ENCODE results near the gene SERPINA1. TPM values are rescaled to one million over a fixed set of nuclear protein-coding genes. Genes with fewer than 3 reads are reported as not detected.
"Not testable (repeated sequence)": the region's sequence is repeated elsewhere in the genome, so short reads cannot be mapped to it uniquely, and the experiment has no call there.

SERPINA1 gene
- total RNA-seq, 1 experiment from 2014 or later: 10.5 TPM

DNA sequence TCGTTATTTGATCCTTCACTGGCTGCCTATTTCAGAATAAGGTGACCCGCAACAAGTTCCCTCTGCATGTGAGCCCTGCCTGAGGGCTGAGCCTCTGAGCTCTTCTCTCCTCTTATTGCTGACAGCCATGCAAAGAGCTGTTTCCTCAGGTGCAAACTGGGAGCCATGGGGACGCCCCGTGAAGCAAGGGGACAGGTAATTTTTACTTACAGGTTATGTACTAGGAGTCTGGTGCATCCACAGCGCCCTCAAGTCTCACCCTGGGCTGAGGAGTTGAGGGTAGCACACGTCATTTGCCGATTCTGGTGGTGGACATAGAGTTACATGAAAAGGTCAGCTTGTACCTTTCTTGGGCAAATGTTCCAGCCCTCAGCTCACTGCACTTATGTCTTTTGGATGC lies 39.1 kb downstream of the SERPINA1 start:
- Histone ChIP-seq H3K4me2 (ENCODE audit: low read length) (no peak overlapping the region), H2AFZ (ENCODE audit: low read length) (no peak overlapping the region), H3K27me3 (ENCODE audit: low read length) (no peaks in the 10 kb centered on the region), H3K79me2 (ENCODE audit: low read length) (no peaks in the 10 kb centered on the region), H3K9me3 (ENCODE audit: low read length) (no peaks in the 10 kb centered on the region), H3F3A (ENCODE audit: low read length, unreplicated experiment) (no peaks in the 10 kb centered on the region), H3K27ac (ENCODE audit: low read length) (no peak overlapping the region), H3K9ac (ENCODE audit: low read length) (no peak overlapping the region), H4K20me1 (ENCODE audit: low read length) (no peaks in the 10 kb centered on the region), H3K36me3 (ENCODE audit: low read depth, low read length) (no peaks in the 10 kb centered on the region), H3K4me3 (ENCODE audit: low read length) (no peak overlapping the region), H3K4me1 (ENCODE audit: insufficient read depth, low read length) (peaks cover 11% of the 10 kb centered on the region; the same call in 1 of the 2 replicates), H3K9me2 (replicated peaks; ENCODE audit: low read length) (no peaks in the 10 kb centered on the region)
- intact Hi-C loops (cut with micrococcal nuclease): no loop called here
- TF ChIP-seq, protein P1, sequence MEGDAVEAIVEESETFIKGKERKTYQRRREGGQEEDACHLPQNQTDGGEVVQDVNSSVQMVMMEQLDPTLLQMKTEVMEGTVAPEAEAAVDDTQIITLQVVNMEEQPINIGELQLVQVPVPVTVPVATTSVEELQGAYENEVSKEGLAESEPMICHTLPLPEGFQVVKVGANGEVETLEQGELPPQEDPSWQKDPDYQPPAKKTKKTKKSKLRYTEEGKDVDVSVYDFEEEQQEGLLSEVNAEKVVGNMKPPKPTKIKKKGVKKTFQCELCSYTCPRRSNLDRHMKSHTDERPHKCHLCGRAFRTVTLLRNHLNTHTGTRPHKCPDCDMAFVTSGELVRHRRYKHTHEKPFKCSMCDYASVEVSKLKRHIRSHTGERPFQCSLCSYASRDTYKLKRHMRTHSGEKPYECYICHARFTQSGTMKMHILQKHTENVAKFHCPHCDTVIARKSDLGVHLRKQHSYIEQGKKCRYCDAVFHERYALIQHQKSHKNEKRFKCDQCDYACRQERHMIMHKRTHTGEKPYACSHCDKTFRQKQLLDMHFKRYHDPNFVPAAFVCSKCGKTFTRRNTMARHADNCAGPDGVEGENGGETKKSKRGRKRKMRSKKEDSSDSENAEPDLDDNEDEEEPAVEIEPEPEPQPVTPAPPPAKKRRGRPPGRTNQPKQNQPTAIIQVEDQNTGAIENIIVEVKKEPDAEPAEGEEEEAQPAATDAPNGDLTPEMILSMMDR (conservative IDR thresholded peaks at IDR 0.05; ENCODE audit: low read depth, low read length): no peak
- TF ChIP-seq EZH2 (IDR thresholded peaks at IDR 0.05; ENCODE audit: low read length, unreplicated experiment) (no peak), EZH2phosphoT487 (IDR thresholded peaks at IDR 0.05; ENCODE audit: borderline replicate concordance, low read length) (no peak)
- ChIA-PET CTCF (no interaction called here), POLR2A (ENCODE audit: unreplicated experiment) (no interaction called here)
- no peak for DNase-seq
- ATAC-seq: no peak
- no TSS peak for BruUV-seq (replicated peaks)

DNA sequence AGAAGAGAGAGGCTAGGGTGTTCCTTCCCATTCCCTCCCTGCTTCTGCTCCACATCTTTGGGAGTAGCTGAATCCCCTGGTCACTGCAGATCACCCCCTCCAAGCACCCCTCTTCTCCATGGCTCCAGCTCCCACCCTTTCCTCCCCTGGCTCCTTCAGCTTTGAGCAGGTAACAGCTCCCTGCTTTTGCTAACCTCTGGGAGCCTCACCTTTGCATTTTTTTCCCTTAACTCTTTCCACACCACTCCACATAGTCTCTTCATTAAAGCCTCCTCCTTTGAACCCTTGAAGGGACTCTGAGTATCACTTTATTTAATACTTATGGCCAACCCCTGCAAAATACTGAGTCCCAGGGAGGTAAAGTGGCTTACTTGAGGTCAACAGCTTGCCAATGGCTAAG lies 39.6 kb downstream of the SERPINA1 start:
- ChIA-PET POLR2A (ENCODE audit: unreplicated experiment) (no interaction called here), CTCF (no interaction called here)
- no peak overlapping the region for H3K27ac ChIP-seq (ENCODE audit: low read length)
- H3K9me3 ChIP-seq (ENCODE audit: low read length): no peaks in the 10 kb centered on the region
- no peaks in the 10 kb centered on the region for H3F3A ChIP-seq (ENCODE audit: low read length, unreplicated experiment)
- H3K4me2 ChIP-seq (ENCODE audit: low read length): no peak overlapping the region
- no peaks in the 10 kb centered on the region for H3K9me2 ChIP-seq (replicated peaks; ENCODE audit: low read length)
- no peaks in the 10 kb centered on the region for H3K36me3 ChIP-seq (ENCODE audit: low read depth, low read length)
- no peak for DNase-seq
- H4K20me1 ChIP-seq (ENCODE audit: low read length): no peaks in the 10 kb centered on the region
- H3K4me1 ChIP-seq (ENCODE audit: insufficient read depth, low read length): peaks cover 11% of the 10 kb centered on the region; the same call in 1 of the 2 replicates
- no peaks in the 10 kb centered on the region for H3K27me3 ChIP-seq (ENCODE audit: low read length)
- H3K79me2 ChIP-seq (ENCODE audit: low read length): no peaks in the 10 kb centered on the region
- ATAC-seq: no peak
- TF ChIP-seq, protein P1 (conservative IDR thresholded peaks at IDR 0.05; ENCODE audit: low read depth, low read length): no peak
- no peak for TF ChIP-seq EZH2phosphoT487 (IDR thresholded peaks at IDR 0.05; ENCODE audit: borderline replicate concordance, low read length)
- H3K4me3 ChIP-seq (ENCODE audit: low read length): no peak overlapping the region
- intact Hi-C loops (cut with micrococcal nuclease): no loop called here
- no peak overlapping the region for H3K9ac ChIP-seq (ENCODE audit: low read length)
- no peak overlapping the region for H2AFZ ChIP-seq (ENCODE audit: low read length)
- BruUV-seq (replicated peaks): no TSS peak

DNA sequence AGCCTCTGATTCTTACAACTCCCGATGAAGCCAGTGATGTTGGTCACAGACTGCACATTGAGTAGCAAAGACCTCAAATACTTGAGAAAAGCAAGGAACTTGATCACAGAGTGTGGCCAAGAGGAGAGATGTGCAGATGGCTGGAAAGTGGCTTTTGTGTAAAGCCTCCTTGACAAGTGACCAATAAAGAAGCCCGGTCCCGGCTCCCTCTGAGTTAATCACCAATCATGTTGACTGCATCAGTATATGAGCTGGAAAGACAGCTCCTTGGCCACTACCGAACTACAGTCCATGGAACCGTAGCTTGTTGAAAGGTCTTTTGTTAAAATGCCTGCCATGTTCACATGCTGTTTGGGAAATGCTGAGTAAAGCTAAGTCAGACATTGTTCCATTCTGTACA lies 41.6 kb downstream of the SERPINA1 start:
- no peaks in the 10 kb centered on the region for H3K79me2 ChIP-seq (ENCODE audit: low read length)
- no peak overlapping the region for H3K4me3 ChIP-seq (ENCODE audit: low read length)
- H3K4me1 ChIP-seq (ENCODE audit: insufficient read depth, low read length): peaks cover 22% of the 10 kb centered on the region
- no peaks in the 10 kb centered on the region for H3F3A ChIP-seq (ENCODE audit: low read length, unreplicated experiment)
- BruUV-seq (replicated peaks): no TSS peak
- ATAC-seq (no peak), DNase-seq (no peak)
- no peak overlapping the region for H3K9ac ChIP-seq (ENCODE audit: low read length)
- no peaks in the 10 kb centered on the region for H3K9me3 ChIP-seq (ENCODE audit: low read length)
- peak overlapping the region; percentile 26 for H3K27ac ChIP-seq (ENCODE audit: low read length)
- H4K20me1 ChIP-seq (ENCODE audit: low read length): no peaks in the 10 kb centered on the region
- POLR2A ChIA-PET (ENCODE audit: unreplicated experiment): no interaction called here
- H3K36me3 ChIP-seq (ENCODE audit: low read depth, low read length): no peaks in the 10 kb centered on the region
- no peaks in the 10 kb centered on the region for H3K27me3 ChIP-seq (ENCODE audit: low read length)
- TF ChIP-seq EZH2phosphoT487 (IDR thresholded peaks at IDR 0.05; ENCODE audit: borderline replicate concordance, low read length) (no peak), EZH2 (IDR thresholded peaks at IDR 0.05; ENCODE audit: low read length, unreplicated experiment) (no peak)
- TF ChIP-seq, protein P1 (conservative IDR thresholded peaks at IDR 0.05; ENCODE audit: low read depth, low read length): no peak
- H3K9me2 ChIP-seq (replicated peaks; ENCODE audit: low read length): no peaks in the 10 kb centered on the region
- CTCF ChIA-PET: no interaction called here
- H2AFZ ChIP-seq (ENCODE audit: low read length): no peak overlapping the region
- no peak overlapping the region for H3K4me2 ChIP-seq (ENCODE audit: low read length)
- intact Hi-C loops (cut with micrococcal nuclease): no loop called here

DNA sequence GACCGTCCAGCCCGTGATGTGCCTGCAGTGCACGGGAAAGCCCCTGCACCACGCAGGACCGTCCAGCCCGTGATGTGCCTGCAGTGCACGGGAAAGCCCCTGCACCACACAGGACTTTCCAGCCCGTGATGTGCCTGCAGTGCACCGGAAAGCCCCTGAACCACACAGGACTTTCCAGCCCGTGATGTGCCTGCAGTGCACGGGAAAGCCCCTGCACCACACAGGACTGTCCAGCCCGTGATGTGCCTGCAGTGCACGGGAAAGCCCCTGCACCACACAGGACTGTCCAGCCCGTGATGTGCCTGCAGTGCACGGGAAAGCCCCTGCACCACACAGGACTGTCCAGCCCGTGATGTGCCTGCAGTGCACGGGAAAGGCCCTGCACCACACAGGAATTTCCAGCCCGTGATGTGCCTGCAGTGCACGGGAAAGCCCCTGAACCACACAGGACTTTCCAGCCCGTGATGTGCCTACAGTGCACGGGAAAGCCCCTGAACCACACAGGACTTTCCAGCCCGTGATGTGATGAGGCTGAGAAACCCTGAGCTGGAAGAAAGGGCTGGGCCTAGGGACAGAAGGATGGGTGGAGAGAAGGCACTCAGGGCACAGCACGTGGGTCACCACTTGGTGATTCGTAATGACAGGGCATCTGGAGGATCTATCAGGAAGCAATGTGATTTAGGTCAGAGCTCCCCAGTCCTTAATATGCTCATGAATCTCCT lies 42.2 kb downstream of the SERPINA1 start:
- H3F3A ChIP-seq (ENCODE audit: low read length, unreplicated experiment); H2AFZ ChIP-seq (ENCODE audit: low read length); H3K4me2 ChIP-seq (ENCODE audit: low read length); POLR2A ChIA-PET (ENCODE audit: unreplicated experiment); H3K9me2 ChIP-seq (replicated peaks; ENCODE audit: low read length); H3K4me3 ChIP-seq (ENCODE audit: low read length); H3K9ac ChIP-seq (ENCODE audit: low read length); ATAC-seq; CTCF ChIA-PET; H3K36me3 ChIP-seq (ENCODE audit: low read depth, low read length); H3K79me2 ChIP-seq (ENCODE audit: low read length); H4K20me1 ChIP-seq (ENCODE audit: low read length); BruUV-seq (replicated peaks); H3K9me3 ChIP-seq (ENCODE audit: low read length); H3K27me3 ChIP-seq (ENCODE audit: low read length); intact Hi-C loops (cut with micrococcal nuclease): not testable (repeated sequence)
- peak overlapping the region; percentile 26 for H3K27ac ChIP-seq (ENCODE audit: low read length)
- peaks cover 27% of the 10 kb centered on the region for H3K4me1 ChIP-seq (ENCODE audit: insufficient read depth, low read length)
- peak; percentile 27 for DNase-seq
